MM.1S (cell line): ENCODE data around the gene COPG2.
A peak's percentile ranks its signal among the peaks of the same experiment; 100 is the strongest.

Source experiments
- DNase-seq: peaks from one replicate; pipeline ENCODE4 v3.0.0-alpha.2; 2015
- H2AFZ ChIP-seq: fragments of 300-600 bp; sonication (generic); 2 replicates; pipeline ENCODE4 v1.6.0; 2016; ENCODE audit warnings: antibody characterized with exemption, low read length
- H3F3A ChIP-seq: fragments of 300-600 bp; sonication (generic); 2 replicates; pipeline ENCODE4 v1.6.1; 2016; ENCODE audit warnings: mild to moderate bottlenecking, antibody characterized with exemption, low read length, moderate library complexity, mixed read lengths; ENCODE audit not compliant: insufficient read depth
- H3K27ac ChIP-seq: fragments of 300-600 bp; sonication (generic); 2 replicates; pipeline ENCODE4 v1.5.1; 2016; ENCODE audit warnings: mild to moderate bottlenecking, low read length
- H3K27me3 ChIP-seq: fragments of 300-600 bp; sonication (generic); replicated peaks from 2 replicates; pipeline ENCODE4 v1.6.0; 2016; ENCODE audit warnings: low read length; ENCODE audit not compliant: insufficient read depth
- H3K36me3 ChIP-seq: fragments of 300-600 bp; sonication (generic); replicated peaks from 2 replicates; pipeline ENCODE4 v1.6.1; 2016; ENCODE audit warnings: mild to moderate bottlenecking, low read length, mixed read lengths; ENCODE audit not compliant: insufficient read depth
- H3K4me1 ChIP-seq: fragments of 300-600 bp; sonication (generic); 2 replicates; pipeline ENCODE4 v1.6.1; 2016; ENCODE audit warnings: low read length, mixed read lengths
- H3K4me2 ChIP-seq: fragments of 300-600 bp; sonication (generic); 2 replicates; pipeline ENCODE4 v1.6.0; 2016; ENCODE audit warnings: low read depth, low read length
- H3K4me3 ChIP-seq: fragments of 300-600 bp; sonication (generic); 2 replicates; pipeline ENCODE4 v1.5.1; 2016; ENCODE audit warnings: low read length, mixed read lengths
- H3K79me2 ChIP-seq: fragments of 300-600 bp; sonication (generic); 2 replicates; pipeline ENCODE4 v1.6.1; 2016; ENCODE audit warnings: mixed run types, low read length, mixed read lengths
- H3K9ac ChIP-seq: fragments of 300-600 bp; sonication (generic); 2 replicates; pipeline ENCODE4 v1.6.1; 2016; ENCODE audit warnings: low read length, mixed read lengths
- H3K9me2 ChIP-seq: fragments of 300-600 bp; sonication (generic); replicated peaks from 2 replicates; pipeline ENCODE4 v1.6.1; 2016; ENCODE audit warnings: mild to moderate bottlenecking, low read length, mixed read lengths; ENCODE audit not compliant: insufficient read depth
- H3K9me3 ChIP-seq: fragments of 300-600 bp; sonication (generic); replicated peaks from 2 replicates; pipeline ENCODE4 v1.6.1; 2016; ENCODE audit warnings: mild to moderate bottlenecking, low read length, mixed read lengths; ENCODE audit not compliant: insufficient read depth
- H4K20me1 ChIP-seq: fragments of 300-600 bp; sonication (generic); 2 replicates; pipeline ENCODE4 v1.6.1; 2016; ENCODE audit warnings: mild to moderate bottlenecking, low read length, moderate library complexity, mixed read lengths; ENCODE audit not compliant: insufficient read depth
- CTCF ChIP-seq: fragments of 300-600 bp; sonication (generic); IDR thresholded peaks from 2 replicates; pipeline ENCODE4 v1.5.1; 2016; ENCODE audit warnings: antibody characterized with exemption, low read length, mixed read lengths
- EZH2 ChIP-seq: fragments of 300-600 bp; sonication (generic); optimal IDR thresholded peaks from 2 replicates; pipeline ENCODE3; 2017; ENCODE audit warnings: low read depth, mild to moderate bottlenecking, antibody characterized with exemption, low read length, mixed read lengths
- EZH2phosphoT487 ChIP-seq: fragments of 300-600 bp; sonication (generic); IDR thresholded peaks from 2 replicates; pipeline ENCODE4 v1.6.1; 2018; ENCODE audit warnings: antibody characterized with exemption, low read length

COPG2 gene

GRCh38 chr7:130506358-130506757 is 162.2 kb downstream of the COPG2 start:
- Histone ChIP-seq H3K36me3 (no peaks in the 10 kb centered on the region), H3K27ac (no peak overlapping the region), H3K4me3 (no peak overlapping the region), H3K9ac (no peak overlapping the region), H3K4me2 (no peak overlapping the region), H4K20me1 (no peaks in the 10 kb centered on the region), H3K9me3 (no peaks in the 10 kb centered on the region), H3F3A (no peaks in the 10 kb centered on the region), H3K27me3 (no peaks in the 10 kb centered on the region), H3K4me1 (peaks cover 2% of the 10 kb centered on the region; the same call in 1 of the 2 replicates), H3K79me2 (no peaks in the 10 kb centered on the region), H2AFZ (no peak overlapping the region), H3K9me2 (no peaks in the 10 kb centered on the region)
- no peak for DNase-seq
- no peak for TF ChIP-seq CTCF
- no peak for TF ChIP-seq EZH2
- TF ChIP-seq EZH2phosphoT487, result no peak

GRCh38 chr7:130505753-130506152 is 162.8 kb downstream of the COPG2 start:
- H3K9ac ChIP-seq, result no peak overlapping the region
- no peak overlapping the region for H3K27ac ChIP-seq
- 0 out of 2 replicates have a peak, but pooled peaks cover 5% of the 10 kb centered on the region for H3F3A ChIP-seq
- DNase-seq, result no peak
- H4K20me1 ChIP-seq, result no peaks in the 10 kb centered on the region
- peaks cover 8% of the 10 kb centered on the region for H3K4me1 ChIP-seq
- no peak overlapping the region for H2AFZ ChIP-seq
- no peaks in the 10 kb centered on the region for H3K9me3 ChIP-seq
- TF ChIP-seq CTCF (no peak), EZH2phosphoT487 (no peak), EZH2 (no peak)
- H3K79me2 ChIP-seq, result no peaks in the 10 kb centered on the region
- no peaks in the 10 kb centered on the region for H3K9me2 ChIP-seq
- no peak overlapping the region for H3K4me3 ChIP-seq
- H3K27me3 ChIP-seq, result no peaks in the 10 kb centered on the region
- no peaks in the 10 kb centered on the region for H3K36me3 ChIP-seq
- no peak overlapping the region for H3K4me2 ChIP-seq

GRCh38 chr7:130500910-130501309 is 167.6 kb downstream of the COPG2 start:
- Histone ChIP-seq H3K27ac (peak overlapping the region; percentile 3; the same call in 1 of the 2 replicates), H3K9me2 (no peaks in the 10 kb centered on the region), H3K9me3 (no peaks in the 10 kb centered on the region), H3K9ac (no peak overlapping the region), H3K4me1 (peaks cover 13% of the 10 kb centered on the region), H3F3A (0 out of 2 replicates have a peak, but pooled peaks cover 7% of the 10 kb centered on the region), H3K4me3 (no peak overlapping the region), H3K4me2 (peak overlapping the region; percentile 18; the same call in 1 of the 2 replicates), H4K20me1 (no peaks in the 10 kb centered on the region), H3K79me2 (no peaks in the 10 kb centered on the region), H3K27me3 (no peaks in the 10 kb centered on the region), H2AFZ (no peak overlapping the region), H3K36me3 (no peaks in the 10 kb centered on the region)
- DNase-seq, result peak; percentile 69
- no peak for TF ChIP-seq EZH2
- TF ChIP-seq CTCF, result no peak
- TF ChIP-seq EZH2phosphoT487, result no peak
